ENCODE measurements around the gene OR2T8.

OR2T8 gene

DNA sequence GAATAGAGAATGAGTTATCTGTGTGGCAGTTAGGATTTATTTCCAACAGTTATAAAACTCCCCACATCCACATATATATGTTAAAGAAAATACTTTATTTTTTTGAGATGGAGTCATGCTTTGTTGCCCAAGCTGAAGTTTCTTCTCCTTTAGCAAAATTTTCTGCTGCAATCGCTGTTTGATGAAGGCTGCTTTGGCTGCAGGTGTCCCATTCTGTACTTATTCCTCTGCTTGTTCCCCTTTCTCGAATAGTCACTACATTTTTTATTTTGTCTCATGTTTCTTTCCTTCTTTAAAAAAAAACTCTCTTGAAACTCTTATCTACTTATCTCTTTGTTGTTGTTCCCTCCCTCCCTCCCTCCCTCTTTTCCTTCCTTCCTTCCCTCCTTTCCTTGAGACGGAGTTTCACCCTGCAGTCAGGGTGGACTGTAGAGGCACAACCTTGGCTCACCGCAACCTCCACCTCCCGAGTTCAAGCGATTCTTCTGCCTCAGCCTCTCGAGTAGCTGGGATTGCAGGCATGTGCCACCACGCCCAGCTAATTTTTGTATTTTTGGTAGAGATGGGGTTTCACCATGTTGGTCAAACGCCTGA lies 14.0 kb upstream of the OR2T8 start:
- DNase-seq (ENCODE audit: low spot score) = no peak
- TF ChIP-seq, protein P1, sequence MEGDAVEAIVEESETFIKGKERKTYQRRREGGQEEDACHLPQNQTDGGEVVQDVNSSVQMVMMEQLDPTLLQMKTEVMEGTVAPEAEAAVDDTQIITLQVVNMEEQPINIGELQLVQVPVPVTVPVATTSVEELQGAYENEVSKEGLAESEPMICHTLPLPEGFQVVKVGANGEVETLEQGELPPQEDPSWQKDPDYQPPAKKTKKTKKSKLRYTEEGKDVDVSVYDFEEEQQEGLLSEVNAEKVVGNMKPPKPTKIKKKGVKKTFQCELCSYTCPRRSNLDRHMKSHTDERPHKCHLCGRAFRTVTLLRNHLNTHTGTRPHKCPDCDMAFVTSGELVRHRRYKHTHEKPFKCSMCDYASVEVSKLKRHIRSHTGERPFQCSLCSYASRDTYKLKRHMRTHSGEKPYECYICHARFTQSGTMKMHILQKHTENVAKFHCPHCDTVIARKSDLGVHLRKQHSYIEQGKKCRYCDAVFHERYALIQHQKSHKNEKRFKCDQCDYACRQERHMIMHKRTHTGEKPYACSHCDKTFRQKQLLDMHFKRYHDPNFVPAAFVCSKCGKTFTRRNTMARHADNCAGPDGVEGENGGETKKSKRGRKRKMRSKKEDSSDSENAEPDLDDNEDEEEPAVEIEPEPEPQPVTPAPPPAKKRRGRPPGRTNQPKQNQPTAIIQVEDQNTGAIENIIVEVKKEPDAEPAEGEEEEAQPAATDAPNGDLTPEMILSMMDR (IDR thresholded peaks at IDR 0.05; ENCODE audit: extremely low read depth, missing control alignments) = no peak

DNA sequence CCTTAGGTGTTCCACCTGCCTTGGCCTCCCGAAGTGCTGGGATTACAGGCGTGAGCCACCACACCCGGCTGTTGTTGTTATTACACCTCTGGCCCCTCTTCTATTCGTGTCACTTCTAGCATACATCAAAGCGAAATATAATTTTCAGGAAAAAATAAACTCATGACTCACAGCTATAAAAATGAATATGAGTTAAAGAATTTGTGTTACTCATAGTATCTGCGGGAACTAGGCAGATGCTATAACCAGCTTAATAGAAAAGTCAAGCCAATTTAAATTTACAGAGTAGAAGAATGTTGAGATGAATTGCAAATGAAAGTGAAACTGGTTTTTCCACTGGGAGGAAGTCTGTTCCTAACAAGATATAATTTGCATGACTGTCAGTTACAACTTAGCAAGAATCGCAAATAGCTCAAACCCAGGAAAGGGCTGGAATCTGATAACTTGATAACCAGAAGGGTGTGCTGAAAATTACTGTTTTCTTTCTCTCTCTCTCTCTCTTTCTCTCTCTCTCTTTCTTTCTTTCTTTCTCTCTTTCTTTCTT lies 13.5 kb upstream of the OR2T8 start:
- TF ChIP-seq, protein P1 (IDR thresholded peaks at IDR 0.05; ENCODE audit: extremely low read depth, missing control alignments) = no peak
- DNase-seq (ENCODE audit: low spot score) = no peak

DNA sequence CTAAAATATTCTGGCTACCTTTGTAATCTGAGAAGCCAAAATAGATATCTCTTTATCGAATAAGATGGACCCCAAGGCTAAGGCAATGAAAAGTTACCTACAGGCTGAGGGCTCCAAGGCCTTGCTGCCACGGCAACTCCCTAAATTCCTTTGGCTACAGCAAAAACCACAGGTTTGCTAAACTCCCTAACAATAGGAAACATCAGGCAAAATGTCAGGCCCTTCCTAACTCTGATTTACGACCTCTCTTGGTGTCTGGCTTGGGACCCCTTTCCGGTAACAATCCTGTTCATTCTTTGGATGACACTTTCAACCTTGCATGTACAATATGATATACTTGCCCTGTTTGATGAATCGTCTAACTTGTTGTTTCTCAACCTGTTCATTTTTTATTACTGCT lies 11.3 kb upstream of the OR2T8 start:
- no peak for DNase-seq (ENCODE audit: low spot score)
- TF ChIP-seq, protein P1 (IDR thresholded peaks at IDR 0.05; ENCODE audit: extremely low read depth, missing control alignments) = no peak

DNA sequence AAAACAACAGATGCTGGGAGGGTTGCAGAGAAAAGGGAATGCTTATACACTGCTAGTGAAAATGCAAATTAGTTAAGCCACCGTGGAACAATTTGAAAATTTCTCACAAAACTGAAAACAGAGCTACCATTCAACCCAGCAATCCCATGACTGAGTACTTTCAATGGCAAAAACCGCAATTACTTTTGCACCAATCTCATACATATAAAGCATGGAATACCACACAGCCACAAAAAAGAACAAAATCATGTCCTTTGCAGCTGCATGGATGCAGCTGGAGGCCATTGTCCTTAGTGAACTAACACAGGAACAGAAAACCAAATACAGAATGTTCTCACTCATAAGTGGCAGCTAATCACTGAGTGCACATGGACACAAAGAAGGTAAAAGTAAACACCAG lies 6.3 kb upstream of the OR2T8 start:
- DNase-seq (ENCODE audit: low spot score) = no peak
- TF ChIP-seq, protein P1 (IDR thresholded peaks at IDR 0.05; ENCODE audit: extremely low read depth, missing control alignments) = no peak

GRCh38 chr1:247914941-247915662 lies 5.0 kb upstream of the OR2T8 start:
- TF ChIP-seq, protein P1 (IDR thresholded peaks at IDR 0.05; ENCODE audit: extremely low read depth, missing control alignments) = no peak
- DNase-seq (ENCODE audit: low spot score) = no peak

GRCh38 chr1:247923941-247924340 lies 3.9 kb downstream of the OR2T8 start:
- DNase-seq (ENCODE audit: low spot score) = no peak
- TF ChIP-seq, protein P1 (IDR thresholded peaks at IDR 0.05; ENCODE audit: extremely low read depth, missing control alignments) = no peak

DNA sequence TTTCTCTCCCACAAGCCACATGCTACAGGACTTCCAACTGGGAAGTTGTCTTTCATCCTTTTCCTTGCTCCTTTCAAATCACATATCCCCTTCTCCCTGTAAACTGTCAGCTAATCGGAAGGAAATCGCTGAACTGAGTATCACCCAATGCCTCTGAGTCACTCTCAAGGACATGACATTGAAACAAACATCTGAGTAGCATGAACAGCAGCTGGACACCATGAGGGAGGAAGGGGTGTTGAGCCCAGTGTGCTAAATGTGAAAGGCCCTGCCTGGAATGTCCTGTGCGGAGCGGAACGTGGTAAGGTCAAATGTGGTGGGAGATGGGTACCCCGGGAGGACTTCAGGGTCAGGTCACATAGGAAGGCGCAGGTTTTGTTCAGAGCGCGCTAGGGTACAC lies 4.8 kb downstream of the OR2T8 start, which contains the start of gene OR2AJ1:
Gene OR2AJ1 (plus strand): TSS at position 22 of the 400 bp plus-strand sequence. CDS start 8,880 bp downstream, outside the sequence.
- TF ChIP-seq, protein P1 (IDR thresholded peaks at IDR 0.05; ENCODE audit: extremely low read depth, missing control alignments) = no peak
- DNase-seq (ENCODE audit: low spot score) = no peak

All from GM20000 (cell line).